ENCODE results near the gene NKAIN2.

- TF ChIP-seq ESRRG (CRISPR knock-in tag; IDR thresholded peaks at IDR 0.05) = no peak
- TF ChIP-seq RARB (CRISPR knock-in tag; IDR thresholded peaks at IDR 0.05) = no peak
- no peak for TF ChIP-seq CSDC2 (CRISPR knock-in tag; IDR thresholded peaks at IDR 0.05)
- TF ChIP-seq PATZ1 (CRISPR knock-in tag; IDR thresholded peaks at IDR 0.05; ENCODE audit: borderline replicate concordance) = no peak
- TF ChIP-seq ZFP30 (CRISPR knock-in tag; IDR thresholded peaks at IDR 0.05) = no peak
- no peak for TF ChIP-seq POU6F1 (CRISPR knock-in tag; IDR thresholded peaks at IDR 0.05; ENCODE audit: borderline replicate concordance, low read depth)
- no peak for TF ChIP-seq ARNTL (CRISPR knock-in tag; IDR thresholded peaks at IDR 0.05; ENCODE audit: borderline replicate concordance, low read depth)
Observed at GRCh38 chr6:123972600-123973294, 169.1 kb downstream of the NKAIN2 start.
